ENCODE measurements around the gene PSMF1. TPM values are rescaled to one million over a fixed set of nuclear protein-coding genes. Genes with fewer than 3 reads are reported as not detected.

The PSMF1 gene
- total RNA-seq, 2 experiments from 2014 or later: 143 to 178 TPM

- Mint-ChIP-seq H3K4me3 (peak overlapping the region; percentile 64), H3K27ac (peak overlapping the region; percentile 9), H3K36me3 (ENCODE audit: low read depth) (no peaks in the 10 kb centered on the region), H3K27me3 (peaks cover 22% of the 10 kb centered on the region), H3K4me1 (peaks cover 6% of the 10 kb centered on the region), H3K9me3 (ENCODE audit: low read depth) (no peaks in the 10 kb centered on the region)
- ATAC-seq (no peak), DNase-seq (no peak)
- POLR2A ChIA-PET: no interaction called here
- intact Hi-C loops (cut with DNase I, micrococcal nuclease): loop anchor here (2.0 to 10.0 kb wide), 2 partner anchors 29 to 209 kb away; no protein-coding TSS in a partner anchor
- CTCF ChIA-PET: interaction anchor here (0.5 to 0.6 kb wide), 3 partner anchors 40 to 1268 kb away, joined by 3 to 4 read pairs (median 3); no protein-coding TSS in a partner anchor
These were observed 65.8 kb downstream of the PSMF1 start for GRCh38 chr20:1184260-1184637.

DNA sequence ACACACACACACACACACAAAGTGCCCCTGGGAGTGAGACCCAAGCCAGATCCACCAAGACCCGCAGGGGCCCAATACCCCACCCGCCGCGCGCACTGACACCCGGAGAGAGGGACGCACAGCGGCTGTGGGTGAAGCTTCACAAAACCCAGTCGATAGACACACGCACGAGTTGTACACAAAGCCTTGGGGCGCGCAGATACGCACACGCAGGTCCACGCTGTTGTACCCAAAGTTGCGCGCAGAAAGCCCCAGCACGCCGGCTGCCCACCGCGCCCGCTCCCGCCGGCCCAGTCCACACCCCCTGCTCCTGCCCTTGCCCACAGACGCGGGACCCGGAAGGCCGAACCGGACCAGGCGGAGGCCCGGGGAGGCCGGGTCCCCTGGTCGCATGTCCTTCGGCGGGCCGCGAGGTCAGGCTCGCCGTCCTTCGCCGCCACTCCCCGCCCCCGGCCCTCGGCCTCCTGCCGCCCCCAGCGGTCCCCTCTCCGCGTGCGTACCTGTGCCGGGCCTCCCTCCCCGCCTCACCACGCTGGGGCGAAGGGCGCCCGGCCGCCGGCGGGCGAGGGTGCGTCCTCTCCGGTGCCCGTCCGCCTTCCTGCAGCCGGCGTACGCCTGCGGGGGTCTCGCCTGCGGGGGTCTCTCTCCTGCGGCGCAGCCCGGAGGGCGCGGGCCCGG, 66.4 kb downstream of the PSMF1 start, which contains the start of gene TMEM74B:
TSS of gene TMEM74B (minus strand) at position 344 of the 678 bp plus-strand sequence. CDS start 1,180 bp downstream, outside the sequence.
- intact Hi-C loops (cut with DNase I, micrococcal nuclease): loop anchor here (1.0 to 10.0 kb wide), 5 partner anchors 28 to 368 kb away; partner anchors contain the start of gene PSMF1 (in 1 of the 2)
- ChIA-PET POLR2A (no interaction called here), CTCF (interaction anchor here (0.5 to 0.6 kb wide), 3 partner anchors 150 to 1268 kb away, joined by 3 to 4 read pairs (median 3); no protein-coding TSS in a partner anchor)
- no peaks in the 10 kb centered on the region for H3K9me3 Mint-ChIP-seq (ENCODE audit: low read depth)
- peak within 1 kb of the TSS; percentile 9 for H3K27ac Mint-ChIP-seq
- H3K36me3 Mint-ChIP-seq (ENCODE audit: low read depth): no peaks in the 10 kb centered on the region
- H3K4me3 Mint-ChIP-seq: peak within 1 kb of the TSS; percentile 64
- H3K27me3 Mint-ChIP-seq: peaks cover 22% of the 10 kb centered on the region
- ATAC-seq (peak; percentile 9), DNase-seq (peak; percentile 22)
- peaks cover 6% of the 10 kb centered on the region for H3K4me1 Mint-ChIP-seq

DNA sequence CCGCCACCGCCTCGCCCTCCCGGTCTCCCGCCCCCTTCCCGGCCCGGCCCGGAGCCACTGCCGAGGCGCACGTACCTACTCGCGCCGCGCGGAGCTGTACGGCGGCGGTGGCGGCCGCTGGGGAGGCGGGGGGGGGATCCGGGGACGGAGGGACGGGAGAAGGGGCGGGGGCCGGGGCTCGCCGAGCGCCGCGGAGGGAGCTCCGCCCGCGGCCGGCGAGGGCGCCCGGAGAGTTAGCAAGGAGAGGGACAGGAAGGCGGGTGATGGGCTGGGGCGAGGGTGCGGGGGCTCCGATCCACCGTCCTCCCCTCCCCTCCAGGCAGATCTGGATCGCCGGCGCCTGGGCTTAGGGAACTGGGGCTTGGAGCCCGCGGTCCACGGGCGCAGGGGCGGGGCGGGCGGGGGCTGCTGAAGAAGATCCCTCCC, 66.9 kb downstream of the PSMF1 start:
- ChIA-PET CTCF (interaction anchor here (0.5 kb wide), 1 partner anchor 608 kb away, joined by 3 read pairs; no protein-coding TSS in a partner anchor), POLR2A (no interaction called here)
- no peak overlapping the region for H3K27ac Mint-ChIP-seq
- ATAC-seq (peak; percentile 37), DNase-seq (peak; percentile 30)
- no peaks in the 10 kb centered on the region for H3K36me3 Mint-ChIP-seq (ENCODE audit: low read depth)
- intact Hi-C loops (cut with DNase I, micrococcal nuclease): loop anchor here (1.0 to 10.0 kb wide), 5 partner anchors 27 to 369 kb away; partner anchors contain the start of gene PSMF1 (in 1 of the 2)
- peaks cover 22% of the 10 kb centered on the region for H3K27me3 Mint-ChIP-seq
- peaks cover 6% of the 10 kb centered on the region for H3K4me1 Mint-ChIP-seq
- no peaks in the 10 kb centered on the region for H3K9me3 Mint-ChIP-seq (ENCODE audit: low read depth)
- no peak overlapping the region for H3K4me3 Mint-ChIP-seq

GRCh38 chr20:1185790-1186334, 67.5 kb downstream of the PSMF1 start:
- Mint-ChIP-seq H3K4me1 (peaks cover 6% of the 10 kb centered on the region), H3K27me3 (peaks cover 24% of the 10 kb centered on the region), H3K36me3 (ENCODE audit: low read depth) (no peaks in the 10 kb centered on the region), H3K27ac (no peak overlapping the region), H3K4me3 (peak overlapping the region; percentile 32), H3K9me3 (ENCODE audit: low read depth) (no peaks in the 10 kb centered on the region)
- ChIA-PET POLR2A (no interaction called here), CTCF (interaction anchor here (0.7 kb wide), 1 partner anchor 251 kb away, joined by 3 read pairs; no protein-coding TSS in a partner anchor)
- peak; percentile 82 for ATAC-seq
- intact Hi-C loops (cut with DNase I, micrococcal nuclease): loop anchor here (1.0 to 10.0 kb wide), 5 partner anchors 27 to 370 kb away; partner anchors contain the start of gene PSMF1 (in 1 of the 2)
- DNase-seq: peak; percentile 79

GRCh38 chr20:1186367-1186991, 68.1 kb downstream of the PSMF1 start:
- Mint-ChIP-seq H3K27ac (no peak overlapping the region), H3K36me3 (ENCODE audit: low read depth) (no peaks in the 10 kb centered on the region), H3K4me1 (peaks cover 6% of the 10 kb centered on the region), H3K4me3 (peak overlapping the region; percentile 32), H3K9me3 (ENCODE audit: low read depth) (no peaks in the 10 kb centered on the region), H3K27me3 (peaks cover 24% of the 10 kb centered on the region)
- ATAC-seq: no peak
- intact Hi-C loops (cut with DNase I, micrococcal nuclease): loop anchor here (5.0 to 10.0 kb wide), 2 partner anchors 212 to 214 kb away; no protein-coding TSS in a partner anchor
- DNase-seq: no peak
- POLR2A ChIA-PET: no interaction called here
- CTCF ChIA-PET: interaction anchor here (0.7 to 0.9 kb wide), 3 partner anchors 15 to 250 kb away, joined by 3 to 4 read pairs (median 3); no protein-coding TSS in a partner anchor

GRCh38 chr20:1187605-1188171, 69.3 kb downstream of the PSMF1 start:
- no peaks in the 10 kb centered on the region for H3K36me3 Mint-ChIP-seq (ENCODE audit: low read depth)
- H3K9me3 Mint-ChIP-seq (ENCODE audit: low read depth): no peaks in the 10 kb centered on the region
- H3K27ac Mint-ChIP-seq: no peak overlapping the region
- DNase-seq (no peak), ATAC-seq (no peak)
- ChIA-PET POLR2A (no interaction called here), CTCF (interaction anchor here (0.9 to 1.3 kb wide), 3 partner anchors 8 to 13 kb away, joined by 3 to 6 read pairs (median 4); no protein-coding TSS in a partner anchor)
- H3K4me3 Mint-ChIP-seq: no peak overlapping the region
- peaks cover 24% of the 10 kb centered on the region for H3K27me3 Mint-ChIP-seq
- H3K4me1 Mint-ChIP-seq: peaks cover 6% of the 10 kb centered on the region
- intact Hi-C loops (cut with DNase I, micrococcal nuclease): loop anchor here (5.0 to 10.0 kb wide), 2 partner anchors 213 to 215 kb away; no protein-coding TSS in a partner anchor

- ATAC-seq (no peak), DNase-seq (no peak)
- H3K27me3 Mint-ChIP-seq: peaks cover 22% of the 10 kb centered on the region
- ChIA-PET CTCF (interaction anchor here (1.1 to 1.3 kb wide), 2 partner anchors 8 to 11 kb away, joined by 4 to 6 read pairs; no protein-coding TSS in a partner anchor), POLR2A (no interaction called here)
- no peaks in the 10 kb centered on the region for H3K9me3 Mint-ChIP-seq (ENCODE audit: low read depth)
- peaks cover 6% of the 10 kb centered on the region for H3K4me1 Mint-ChIP-seq
- H3K4me3 Mint-ChIP-seq: no peak overlapping the region
- no peaks in the 10 kb centered on the region for H3K36me3 Mint-ChIP-seq (ENCODE audit: low read depth)
- no peak overlapping the region for H3K27ac Mint-ChIP-seq
- intact Hi-C loops (cut with DNase I, micrococcal nuclease): loop anchor here (5.0 to 10.0 kb wide), 2 partner anchors 214 to 216 kb away; no protein-coding TSS in a partner anchor
These were observed 69.9 kb downstream of the PSMF1 start for GRCh38 chr20:1188347-1188746.

DNA sequence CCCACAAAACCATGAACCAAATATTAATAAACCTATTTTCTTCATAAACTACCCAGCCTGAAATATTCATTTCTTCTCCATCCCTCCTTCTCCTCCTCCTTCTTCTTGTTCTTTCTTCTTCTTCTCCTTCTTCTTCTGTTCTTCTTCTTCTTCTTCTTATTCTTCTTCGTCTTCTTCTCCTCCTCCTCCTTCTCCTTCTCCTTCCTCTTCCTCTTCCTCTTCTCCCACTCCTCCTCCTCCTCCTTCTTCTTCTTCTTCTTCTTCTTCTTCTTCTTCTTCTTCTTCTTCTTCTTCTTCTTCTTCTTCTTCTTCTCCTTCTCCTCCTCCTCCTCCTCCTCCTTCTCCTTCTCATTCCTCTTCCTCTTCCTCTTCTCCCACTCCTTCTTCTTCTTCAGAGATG, 71.4 kb downstream of the PSMF1 start:
- ChIA-PET CTCF (interaction anchor here (0.6 to 1.9 kb wide), 2 partner anchors 23 to 461 kb away, joined by 3 to 7 read pairs; no protein-coding TSS in a partner anchor), POLR2A (no interaction called here)

GRCh38 chr20:1190847-1191246, 72.4 kb downstream of the PSMF1 start:
- ATAC-seq (no peak), DNase-seq (no peak)
- H3K27ac Mint-ChIP-seq: no peak overlapping the region
- ChIA-PET CTCF (interaction anchor here (1.2 to 1.9 kb wide), 2 partner anchors 22 to 234 kb away, joined by 3 to 7 read pairs; no protein-coding TSS in a partner anchor), POLR2A (no interaction called here)
- intact Hi-C loops (cut with DNase I, micrococcal nuclease): no loop called here
- peaks cover 9% of the 10 kb centered on the region for H3K27me3 Mint-ChIP-seq
- no peaks in the 10 kb centered on the region for H3K4me1 Mint-ChIP-seq
- no peaks in the 10 kb centered on the region for H3K36me3 Mint-ChIP-seq (ENCODE audit: low read depth)
- no peaks in the 10 kb centered on the region for H3K9me3 Mint-ChIP-seq (ENCODE audit: low read depth)
- H3K4me3 Mint-ChIP-seq: no peak overlapping the region

More for the DNA sequence above, 71.4 kb downstream of the PSMF1 start:
- peaks cover 10% of the 10 kb centered on the region for H3K27me3 Mint-ChIP-seq
- H3K4me1 Mint-ChIP-seq: no peaks in the 10 kb centered on the region
- intact Hi-C loops (cut with DNase I, micrococcal nuclease): loop anchor here (1.0 to 10.0 kb wide), 3 partner anchors 20 to 218 kb away; no protein-coding TSS in a partner anchor
- no peak overlapping the region for H3K4me3 Mint-ChIP-seq
- H3K27ac Mint-ChIP-seq: no peak overlapping the region
- H3K36me3 Mint-ChIP-seq (ENCODE audit: low read depth): no peaks in the 10 kb centered on the region
- no peak for DNase-seq
- ATAC-seq: no peak
- no peaks in the 10 kb centered on the region for H3K9me3 Mint-ChIP-seq (ENCODE audit: low read depth)

GRCh38 chr20:1191299-1191698, 72.9 kb downstream of the PSMF1 start:
- no peak for ATAC-seq
- ChIA-PET POLR2A (no interaction called here), CTCF (interaction anchor here (1.2 to 1.9 kb wide), 2 partner anchors 21 to 234 kb away, joined by 3 to 7 read pairs; no protein-coding TSS in a partner anchor)
- Mint-ChIP-seq H3K4me1 (no peaks in the 10 kb centered on the region), H3K36me3 (ENCODE audit: low read depth) (no peaks in the 10 kb centered on the region), H3K27me3 (peaks cover 4% of the 10 kb centered on the region), H3K27ac (no peak overlapping the region), H3K9me3 (ENCODE audit: low read depth) (no peaks in the 10 kb centered on the region), H3K4me3 (no peak overlapping the region)
- no peak for DNase-seq
- intact Hi-C loops (cut with DNase I, micrococcal nuclease): no loop called here

Data from activated CD4-positive, alpha-beta T cell treated with anti-CD3 and anti-CD28 coated beads for 36 hours (primary cell).